SK-N-SH (cell line): ENCODE measurements around the gene RIC3. TPM values are rescaled to one million over a fixed set of nuclear protein-coding genes. Genes with fewer than 3 reads are reported as not detected.

Source experiments
- CTCF ChIA-PET: fragments of 300-600, 350-600 bp; formaldehyde crosslinking; extraction: SDS; loops from one replicate; lab custom pipeline; 2021; lab: Yijun Ruan, JAX
- POLR2A ChIA-PET: fragments of 350-600 bp; sonication (Branson Sonifier 250); formaldehyde crosslinking; extraction: SDS; loops from one replicate; lab custom pipeline; 2020; ENCODE audit warnings: antibody characterized with exemption, inconsistent platforms; lab: Yijun Ruan, JAX
- DNase-seq: peaks from one replicate; pipeline ENCODE4 v3.0.0; 2012
- H2AFZ ChIP-seq: fragments of 200-600 bp; sonication (generic); 2 replicates; pipeline ENCODE4 v1.8.1; 2016; ENCODE audit warnings: antibody characterized with exemption, mild to moderate bottlenecking, low read depth
- H3F3A ChIP-seq: fragments of 200-600 bp; sonication (generic); replicated peaks from 2 replicates; pipeline ENCODE3; 2016; ENCODE audit warnings: antibody characterized with exemption, mild to moderate bottlenecking; ENCODE audit not compliant: insufficient read depth
- H3K27ac ChIP-seq, 2 experiments: fragments of 200-500 bp in 1 of 2; fragments of 200-600 bp in 1 of 2; sonication (Bioruptor generic) in 1 of 2; sonication (generic), shearing (Covaris generic) in 1 of 2; 2 replicates each; pipeline versions ENCODE4 v1.5.1 to v1.6.1; 2014 to 2016; ENCODE audit warnings: low read depth in 2 of 2, inconsistent platforms in 1 of 2, low read length in 1 of 2, mild to moderate bottlenecking in 1 of 2, mixed read lengths in 1 of 2
- H3K27me3 ChIP-seq: fragments of 200-600 bp; sonication (generic), shearing (Covaris generic); 2 replicates; pipeline ENCODE4 v1.6.1; 2016; ENCODE audit warnings: mixed run types; ENCODE audit not compliant: insufficient read depth
- H3K36me3 ChIP-seq, 2 experiments: fragments of 200-500 bp in 1 of 2; fragments of 200-600 bp in 1 of 2; sonication (Bioruptor generic) in 1 of 2; sonication (generic) in 1 of 2; replicated peaks in 1 of 2; 2 replicates each; pipeline versions ENCODE3 to v1.5.1; 2014 to 2016; ENCODE audit warnings: low read length in 1 of 2, mild to moderate bottlenecking in 1 of 2; ENCODE audit not compliant: insufficient read depth in 2 of 2, control insufficient read depth in 1 of 2
- H3K4me1 ChIP-seq, 2 experiments: fragments of 200-500 bp in 1 of 2; fragments of 200-600 bp in 1 of 2; sonication (Bioruptor generic) in 1 of 2; sonication (generic), shearing (Covaris generic) in 1 of 2; 2 replicates each; pipeline versions ENCODE4 v1.5.1 to v1.6.1; 2014 to 2016; ENCODE audit warnings: low read depth in 1 of 2, low read length in 1 of 2, mixed run types in 1 of 2; ENCODE audit not compliant: insufficient read depth in 2 of 2, control insufficient read depth in 1 of 2
- H3K4me2 ChIP-seq: fragments of 200-600 bp; sonication (generic), shearing (Covaris generic); 2 replicates; pipeline ENCODE4 v1.6.1; 2017; ENCODE audit warnings: mixed run types
- H3K4me3 ChIP-seq, 2 experiments: fragments of 200-500 bp in 1 of 2; fragments of 200-600 bp in 1 of 2; sonication (Bioruptor generic) in 1 of 2; sonication (generic), shearing (Covaris generic) in 1 of 2; 2 replicates each; pipeline versions ENCODE4 v1.5.1 to v1.8.1; 2014 to 2016; ENCODE audit warnings: low read depth in 2 of 2, inconsistent platforms in 1 of 2, low read length in 1 of 2, mild to moderate bottlenecking in 1 of 2, mixed read lengths in 1 of 2, moderate library complexity in 1 of 2
- H3K79me2 ChIP-seq: fragments of 200-600 bp; sonication (generic); 2 replicates; pipeline ENCODE4 v1.8.1; 2017; ENCODE audit warnings: mild to moderate bottlenecking; ENCODE audit not compliant: insufficient read depth
- H3K9ac ChIP-seq: fragments of 200-600 bp; sonication (generic); 2 replicates; pipeline ENCODE4 v1.6.1; 2017; ENCODE audit warnings: mixed run types
- H3K9me2 ChIP-seq: fragments of 200-600 bp; sonication (generic); 2 replicates; pipeline ENCODE4 v1.6.1; 2017; ENCODE audit warnings: mixed run types
- H3K9me3 ChIP-seq: fragments of 200-600 bp; sonication (generic); 2 replicates; pipeline ENCODE4 v1.6.1; 2017; ENCODE audit warnings: mixed run types, mild to moderate bottlenecking, moderate library complexity
- H4K20me1 ChIP-seq: fragments of 200-600 bp; sonication (generic); 2 replicates; pipeline ENCODE4 v1.6.1; 2017; ENCODE audit warnings: mild to moderate bottlenecking, mixed run types; ENCODE audit not compliant: insufficient read depth
- EP300 ChIP-seq, 2 experiments: IDR thresholded peaks; 2 replicates each; pipeline versions ENCODE4 v1.4.0 to v1.6.1; 2012; ENCODE audit warnings: borderline replicate concordance in 1 of 2, low read depth in 1 of 2, low read length in 1 of 2
- EZH2phosphoT487 ChIP-seq: fragments of 200-600 bp; sonication (generic); IDR thresholded peaks from 2 replicates; pipeline ENCODE4 v1.6.1; 2017; ENCODE audit warnings: low read depth, mixed run types, mild to moderate bottlenecking, antibody characterized with exemption, moderate library complexity, borderline replicate concordance
- FOXM1 ChIP-seq: IDR thresholded peaks from 2 replicates; pipeline ENCODE4 v1.4.0; 2012; ENCODE audit warnings: low read depth, mild to moderate bottlenecking
- GABPA ChIP-seq: IDR thresholded peaks from 2 replicates; pipeline ENCODE4 v1.4.0; 2012; ENCODE audit warnings: low read depth, mild to moderate bottlenecking
- GATA2 ChIP-seq: sonication (generic); formaldehyde crosslinking; IDR thresholded peaks from 2 replicates; pipeline ENCODE4 v1.5.0; 2020; ENCODE audit warnings: mild to moderate bottlenecking, missing genetic modification reagents
- MEF2A ChIP-seq: IDR thresholded peaks from 2 replicates; pipeline ENCODE4 v1.4.0; 2012; ENCODE audit warnings: low read depth, borderline replicate concordance
- NRF1 ChIP-seq: IDR thresholded peaks from 2 replicates; pipeline ENCODE4 v1.6.1; 2012; ENCODE audit warnings: low read depth, mild to moderate bottlenecking, low read length
- RAD21 ChIP-seq: IDR thresholded peaks from 2 replicates; pipeline ENCODE4 v1.6.1; 2012; ENCODE audit warnings: mild to moderate bottlenecking, low read length
- RCOR1 ChIP-seq: fragments of 150-350 bp; IDR thresholded peaks from 2 replicates; pipeline ENCODE4 v1.6.1; 2017; ENCODE audit warnings: antibody characterized with exemption, low read length
- SMC3 ChIP-seq: IDR thresholded peaks from 2 replicates; pipeline ENCODE4 v1.6.1; 2012; ENCODE audit warnings: low read depth, low read length, improper control_type of control experiment
- TAF1 ChIP-seq: IDR thresholded peaks from 2 replicates; pipeline ENCODE4 v1.6.1; 2012; ENCODE audit warnings: low read depth, mild to moderate bottlenecking, low read length, moderate library complexity, borderline replicate concordance
- TCF12 ChIP-seq: IDR thresholded peaks from 2 replicates; pipeline ENCODE4 v1.4.0; 2012
- USF1 ChIP-seq: IDR thresholded peaks from 2 replicates; pipeline ENCODE4 v1.4.0; 2012; ENCODE audit warnings: low read depth, borderline replicate concordance
- WGBS: methylation state at CpG from one replicate; pipeline ENCODE4 v1.1.6; 2017; ENCODE audit warnings: low lambda C conversion rate; 5-methylcytosine and 5-hydroxymethylcytosine counted together
- polyA plus RNA-seq, 3 experiments: library from polyadenylated mRNA; depleted of rRNA; stranded (reverse); fragments of >200 nt; gene quantifications; 2 replicates each; pipeline ENCODE4 v1.2.3, GENCODE V29; 2012
- TF ChIP-seq, protein P1 (sequence below): IDR thresholded peaks from 2 replicates; pipeline ENCODE4; 2012
- TF ChIP-seq, protein P2 (sequence below): fragments of 200-600 bp; sonication (generic); IDR thresholded peaks from 2 replicates; pipeline ENCODE4 v1.6.1; 2017; ENCODE audit warnings: antibody characterized with exemption, mild to moderate bottlenecking, moderate library complexity

The RIC3 gene
- polyA plus RNA-seq, 1 of the 3 experiments (the other 2 are of a cell fraction), result 0.54 TPM

GRCh38 chr11:8207080-8208000 is 38.5 kb upstream of the RIC3 start:
- Histone ChIP-seq H3K4me3 (peak overlapping the region in 1 of 2 experiments; percentile 21; a peak in 1 of 4 replicates), H3K27ac (peak overlapping the region in 1 of 2 experiments; percentile 98; a peak in 2 of 4 replicates), H3F3A (no peaks in the 10 kb centered on the region), H3K4me1 (peaks cover 0 to 27% of the 10 kb centered on the region in 2 experiments; a peak in 2 of 4 replicates), H2AFZ (no peak overlapping the region), H3K27me3 (no peaks in the 10 kb centered on the region; the same call in 1 of the 2 replicates), H3K9ac (no peak overlapping the region), H3K4me2 (0 out of 2 replicates have a peak overlapping the region, but pooled peaks have one; percentile 37), H3K36me3 (no peaks in the 10 kb centered on the region), H4K20me1 (no peaks in the 10 kb centered on the region), H3K9me2 (no peaks in the 10 kb centered on the region), H3K9me3 (no peaks in the 10 kb centered on the region), H3K79me2 (no peaks in the 10 kb centered on the region)
- ChIA-PET POLR2A (interaction anchor here (0.6 to 3.3 kb wide), 8 partner anchors 8 to 768 kb away, joined by 3 to 16 read pairs (median 4); partner anchors contain the start of gene LMO1), CTCF (interaction anchor here (0.8 to 7.1 kb wide), 16 partner anchors 11 to 360 kb away, joined by 3 to 33 read pairs (median 6); partner anchors contain the start of gene LMO1)
- DNase-seq, result peak; percentile 75
- TF ChIP-seq NRF1 (no peak), EP300 (IDR thresholded peaks at IDR 0.05; ENCODE audit: borderline replicate concordance in 1 of 2, low read depth in 1 of 2, low read length in 1 of 2) (peak in 1 of 2 experiments; percentile 57; a peak in 1 of 4 replicates), RCOR1 (peak; percentile 99), GATA2 (CRISPR knock-in tag) (peak; percentile 44; the same call in 1 of the 2 replicates)
- 23% methylated on average over 16 of the region's 20 CpGs for WGBS

GRCh38 chr11:8206251-8207079 is 37.6 kb upstream of the RIC3 start:
- H3K36me3 ChIP-seq, result no peaks in the 10 kb centered on the region
- TF ChIP-seq, protein P1, sequence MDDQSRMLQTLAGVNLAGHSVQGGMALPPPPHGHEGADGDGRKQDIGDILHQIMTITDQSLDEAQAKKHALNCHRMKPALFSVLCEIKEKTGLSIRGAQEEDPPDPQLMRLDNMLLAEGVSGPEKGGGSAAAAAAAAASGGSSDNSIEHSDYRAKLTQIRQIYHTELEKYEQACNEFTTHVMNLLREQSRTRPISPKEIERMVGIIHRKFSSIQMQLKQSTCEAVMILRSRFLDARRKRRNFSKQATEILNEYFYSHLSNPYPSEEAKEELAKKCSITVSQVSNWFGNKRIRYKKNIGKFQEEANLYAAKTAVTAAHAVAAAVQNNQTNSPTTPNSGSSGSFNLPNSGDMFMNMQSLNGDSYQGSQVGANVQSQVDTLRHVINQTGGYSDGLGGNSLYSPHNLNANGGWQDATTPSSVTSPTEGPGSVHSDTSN, result no peak
- TF ChIP-seq GABPA (no peak), RCOR1 (peak; percentile 94), MEF2A (no peak), USF1 (no peak), SMC3 (no peak), TCF12 (peak; percentile 32; the same call in 1 of the 2 replicates), EZH2phosphoT487 (no peak), FOXM1 (no peak), RAD21 (no peak), NRF1 (no peak), TAF1 (no peak)
- TF ChIP-seq, protein P2, sequence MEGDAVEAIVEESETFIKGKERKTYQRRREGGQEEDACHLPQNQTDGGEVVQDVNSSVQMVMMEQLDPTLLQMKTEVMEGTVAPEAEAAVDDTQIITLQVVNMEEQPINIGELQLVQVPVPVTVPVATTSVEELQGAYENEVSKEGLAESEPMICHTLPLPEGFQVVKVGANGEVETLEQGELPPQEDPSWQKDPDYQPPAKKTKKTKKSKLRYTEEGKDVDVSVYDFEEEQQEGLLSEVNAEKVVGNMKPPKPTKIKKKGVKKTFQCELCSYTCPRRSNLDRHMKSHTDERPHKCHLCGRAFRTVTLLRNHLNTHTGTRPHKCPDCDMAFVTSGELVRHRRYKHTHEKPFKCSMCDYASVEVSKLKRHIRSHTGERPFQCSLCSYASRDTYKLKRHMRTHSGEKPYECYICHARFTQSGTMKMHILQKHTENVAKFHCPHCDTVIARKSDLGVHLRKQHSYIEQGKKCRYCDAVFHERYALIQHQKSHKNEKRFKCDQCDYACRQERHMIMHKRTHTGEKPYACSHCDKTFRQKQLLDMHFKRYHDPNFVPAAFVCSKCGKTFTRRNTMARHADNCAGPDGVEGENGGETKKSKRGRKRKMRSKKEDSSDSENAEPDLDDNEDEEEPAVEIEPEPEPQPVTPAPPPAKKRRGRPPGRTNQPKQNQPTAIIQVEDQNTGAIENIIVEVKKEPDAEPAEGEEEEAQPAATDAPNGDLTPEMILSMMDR, result no peak

More at GRCh38 chr11:8206251-8207079, 37.6 kb upstream of the RIC3 start:
- Histone ChIP-seq H3K79me2 (no peaks in the 10 kb centered on the region), H3K4me3 (peak overlapping the region in 1 of 2 experiments; percentile 21; a peak in 1 of 4 replicates), H3K9ac (no peak overlapping the region), H2AFZ (no peak overlapping the region), H4K20me1 (no peaks in the 10 kb centered on the region), H3K9me2 (no peaks in the 10 kb centered on the region), H3K27ac (peak overlapping the region in 1 of 2 experiments; percentile 98; a peak in 2 of 4 replicates), H3F3A (no peaks in the 10 kb centered on the region), H3K27me3 (no peaks in the 10 kb centered on the region; the same call in 1 of the 2 replicates), H3K9me3 (no peaks in the 10 kb centered on the region), H3K4me1 (peaks cover 0 to 27% of the 10 kb centered on the region in 2 experiments; a peak in 2 of 4 replicates), H3K4me2 (no peak overlapping the region)
- CTCF ChIA-PET, result interaction anchor here (0.8 to 7.1 kb wide), 15 partner anchors 10 to 360 kb away, joined by 3 to 33 read pairs (median 5); partner anchors contain the start of gene LMO1
- peak; percentile 92 for DNase-seq
- 48% methylated on average over 25 of the region's 31 CpGs for WGBS
- POLR2A ChIA-PET, result interaction anchor here (0.6 to 3.3 kb wide), 9 partner anchors 9 to 769 kb away, joined by 3 to 16 read pairs (median 4); partner anchors contain the start of gene LMO1
